Activated T-helper 1 cell treated with anti-CD3 and anti-CD28 coated beads, Interleukin-12 subunit alpha, Interleukin-12 subunit beta, Interleukin-2, Interleukin-4 antibody, amounts not matched to agents 30 ng/mL and 10 ng/mL and 1 ng/mL, durations not matched to agents 14 hours and 24 hours and 36 hours (primary cell): ENCODE data around the gene PCIF1. TPM values are rescaled to one million over a fixed set of nuclear protein-coding genes. Genes with fewer than 3 reads are reported as not detected.

ENCODE experiments used
- DNase-seq: peaks from one replicate; pipeline ENCODE4 v3.0.0; 2021; ENCODE audit warnings: low spot score
- H3K27ac Mint-ChIP-seq: one replicate; pipeline ENCODE4 v1.8.0; 2021; ENCODE audit warnings: mild to moderate bottlenecking, mixed read lengths
- H3K27me3 Mint-ChIP-seq: one replicate; pipeline ENCODE4 v1.8.0; 2022; ENCODE audit warnings: mild to moderate bottlenecking, moderate library complexity, mixed read lengths; ENCODE audit not compliant: insufficient read depth
- H3K36me3 Mint-ChIP-seq: one replicate; pipeline ENCODE4 v1.8.0; 2021; ENCODE audit warnings: low read depth, mixed read lengths
- H3K4me1 Mint-ChIP-seq: one replicate; pipeline ENCODE4 v1.8.0; 2021; ENCODE audit warnings: low read depth, mixed read lengths
- H3K4me3 Mint-ChIP-seq: one replicate; pipeline ENCODE4 v1.8.0; 2021; ENCODE audit warnings: mild to moderate bottlenecking, moderate library complexity, mixed read lengths
- H3K9me3 Mint-ChIP-seq: one replicate; pipeline ENCODE4 v1.8.0; 2021; ENCODE audit warnings: mixed read lengths
- intact Hi-C: fragments of 100-400 bp; cut with micrococcal nuclease; formaldehyde crosslinking; loops from one replicate; pipeline ENCODE4 v1.15.1; 2024
- total RNA-seq: library from RNA; stranded (reverse); gene quantifications from 2 replicates; pipeline ENCODE4 v1.2.3, GENCODE V29; 2022

Gene PCIF1
- total RNA-seq, result 27.9 and 28.5 TPM in 2 replicates

DNA sequence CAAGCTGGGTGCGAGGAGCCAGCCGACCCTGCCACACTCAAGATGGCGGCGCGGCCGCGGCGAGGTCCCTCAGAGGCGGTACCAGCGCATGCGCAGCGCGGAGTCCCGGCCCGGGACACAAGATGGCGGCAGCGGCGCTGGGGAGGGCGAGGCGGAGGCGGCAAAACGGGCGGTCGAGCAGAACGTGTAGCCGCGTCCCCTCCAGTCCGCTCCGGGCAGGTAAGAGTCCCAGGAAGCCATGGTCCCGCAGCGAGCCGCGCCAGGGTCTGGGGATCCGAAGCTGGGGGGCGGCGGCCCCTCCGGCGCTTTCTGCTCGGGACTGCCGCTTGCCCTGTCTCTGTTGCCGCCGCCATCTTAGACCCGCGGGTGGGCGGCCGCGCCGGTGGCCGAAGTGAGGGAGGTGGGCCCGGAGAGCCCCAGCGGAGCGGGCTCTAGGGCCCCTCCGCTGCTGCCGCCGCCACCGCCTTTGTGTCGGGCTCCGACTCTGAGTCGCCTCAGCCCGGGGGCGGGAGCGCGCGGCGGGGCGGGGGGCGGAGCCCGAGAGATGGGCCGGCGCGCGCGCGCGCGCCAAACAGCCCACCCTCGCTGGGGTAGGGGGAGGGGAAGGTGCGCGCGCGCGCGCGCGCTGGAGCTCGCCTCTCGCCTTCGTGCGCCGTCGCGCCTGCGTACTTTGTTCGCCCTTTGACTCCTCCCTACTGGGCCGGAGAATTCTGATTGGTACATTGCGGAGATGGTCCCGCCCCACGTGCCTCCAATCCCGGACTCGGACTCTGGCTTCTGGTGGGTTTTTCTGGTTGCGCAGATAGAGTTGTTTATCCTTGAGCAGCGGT lies at the start of gene PCIF1:
Gene PCIF1 (plus strand): TSS at position 98 of the 830 bp plus-strand sequence. CDS start 4,317 bp downstream, outside the sequence.
- Mint-ChIP-seq H3K4me1 (peaks cover 23% of the 10 kb centered on the region), H3K27me3 (no peaks in the 10 kb centered on the region), H3K9me3 (no peaks in the 10 kb centered on the region), H3K4me3 (peak within 1 kb of the TSS; percentile 99), H3K36me3 (peaks cover 24% of the 10 kb centered on the region), H3K27ac (peak within 1 kb of the TSS; percentile 98)
- peak; percentile 96 for DNase-seq
- intact Hi-C loops, result loop anchor here (1.0 to 10.0 kb wide), 10 partner anchors 24 to 970 kb away; partner anchors contain the start of genes ACOT8, CTSA, DNTTIP1 and ELMO2

DNA sequence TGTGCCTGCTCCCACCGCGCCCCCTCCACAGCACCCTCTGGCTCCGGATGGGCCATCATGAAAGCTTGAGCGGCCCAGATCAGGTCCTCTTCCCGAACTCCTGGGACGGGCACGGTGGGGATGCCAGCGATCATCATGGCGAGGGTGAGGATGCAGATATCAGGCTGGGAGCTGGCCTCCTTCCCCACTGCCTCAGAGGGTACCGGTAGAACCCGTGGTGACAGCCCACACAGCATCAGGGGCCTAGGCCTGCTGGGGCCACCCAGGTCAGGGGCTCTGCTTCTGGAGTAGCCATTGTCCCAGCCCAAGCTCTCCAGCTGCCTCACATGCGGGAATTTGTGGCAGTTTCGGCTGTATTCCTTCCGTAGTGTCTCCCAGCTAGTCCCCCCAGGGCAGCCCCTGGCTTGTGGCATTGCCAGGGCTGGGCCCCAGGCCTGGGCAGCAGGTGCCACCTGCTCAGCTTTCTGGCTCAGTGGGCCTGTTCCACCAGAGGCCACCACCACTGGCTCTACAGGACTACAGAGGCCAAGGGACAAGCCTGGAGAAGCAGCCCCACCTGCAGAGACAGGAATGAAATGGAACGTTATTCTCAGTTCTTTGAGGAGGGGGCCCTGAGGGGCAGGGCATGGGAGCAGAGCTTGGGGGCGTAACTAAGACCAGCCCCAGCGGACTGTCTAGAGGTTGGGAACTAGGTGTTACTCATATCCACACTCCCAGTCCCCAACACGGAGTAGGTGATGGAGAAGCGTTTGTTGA lies 47.7 kb upstream of the PCIF1 start:
- Mint-ChIP-seq H3K4me3 (no peak overlapping the region), H3K9me3 (no peaks in the 10 kb centered on the region), H3K27ac (no peak overlapping the region), H3K4me1 (peaks cover 37% of the 10 kb centered on the region), H3K27me3 (peaks cover 4% of the 10 kb centered on the region), H3K36me3 (peaks cover 16% of the 10 kb centered on the region)
- no peak for DNase-seq
- intact Hi-C loops, result no loop called here

DNA sequence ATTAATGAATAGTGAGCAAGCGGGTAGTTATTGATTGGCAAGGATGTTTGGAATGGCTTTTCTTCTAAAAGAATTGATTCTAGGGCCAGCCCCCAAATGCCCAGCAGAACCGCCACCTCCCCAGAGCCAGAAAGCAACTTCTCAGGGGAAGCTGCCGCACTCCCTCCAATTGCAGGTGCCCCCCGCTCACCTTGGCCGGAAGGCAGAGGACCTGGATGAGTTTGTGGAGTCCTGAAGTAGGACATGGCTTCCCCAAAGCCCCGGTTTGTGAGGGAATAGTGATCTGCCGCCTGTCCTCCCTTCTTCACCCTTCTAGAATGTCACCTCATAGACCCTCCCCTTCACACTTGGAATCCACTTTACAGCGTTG lies 47.2 kb upstream of the PCIF1 start, which contains the start of gene SPATA25:
Gene SPATA25 (minus strand): TSS at position 277 of the 370 bp plus-strand sequence. CDS start 32 bp downstream, at position 245.
- Mint-ChIP-seq H3K4me3 (no peak within 1 kb of the TSS), H3K27ac (no peak within 1 kb of the TSS), H3K9me3 (no peaks in the 10 kb centered on the region), H3K4me1 (peaks cover 36% of the 10 kb centered on the region), H3K27me3 (peaks cover 1% of the 10 kb centered on the region), H3K36me3 (peaks cover 14% of the 10 kb centered on the region)
- DNase-seq, result no peak
- intact Hi-C loops, result no loop called here

DNA sequence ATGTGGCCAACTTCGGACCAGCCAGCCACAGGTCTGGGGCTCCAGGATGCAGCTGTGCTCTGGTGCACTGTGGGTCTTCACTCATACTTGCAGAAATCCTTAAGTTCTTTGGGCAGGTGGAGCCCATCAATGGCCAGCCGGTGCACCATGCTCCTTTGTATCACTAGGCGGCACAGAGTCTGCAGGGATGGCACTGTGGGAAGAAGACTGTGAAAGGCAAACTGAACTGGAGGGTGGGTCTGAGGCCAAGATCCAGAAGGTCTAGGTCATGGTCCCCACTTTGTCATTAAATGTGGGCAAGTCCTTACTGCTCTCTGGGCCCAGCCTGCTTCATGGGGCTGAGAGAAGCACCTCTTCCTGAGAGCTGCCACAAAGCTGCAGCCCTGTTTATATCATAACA lies 45.8 kb upstream of the PCIF1 start:
- H3K4me3 Mint-ChIP-seq, result peak overlapping the region; percentile 47
- H3K27me3 Mint-ChIP-seq, result peaks cover 1% of the 10 kb centered on the region
- intact Hi-C loops, result no loop called here
- H3K4me1 Mint-ChIP-seq, result peaks cover 33% of the 10 kb centered on the region
- H3K36me3 Mint-ChIP-seq, result peaks cover 5% of the 10 kb centered on the region
- no peaks in the 10 kb centered on the region for H3K9me3 Mint-ChIP-seq
- DNase-seq, result no peak
- no peak overlapping the region for H3K27ac Mint-ChIP-seq

DNA sequence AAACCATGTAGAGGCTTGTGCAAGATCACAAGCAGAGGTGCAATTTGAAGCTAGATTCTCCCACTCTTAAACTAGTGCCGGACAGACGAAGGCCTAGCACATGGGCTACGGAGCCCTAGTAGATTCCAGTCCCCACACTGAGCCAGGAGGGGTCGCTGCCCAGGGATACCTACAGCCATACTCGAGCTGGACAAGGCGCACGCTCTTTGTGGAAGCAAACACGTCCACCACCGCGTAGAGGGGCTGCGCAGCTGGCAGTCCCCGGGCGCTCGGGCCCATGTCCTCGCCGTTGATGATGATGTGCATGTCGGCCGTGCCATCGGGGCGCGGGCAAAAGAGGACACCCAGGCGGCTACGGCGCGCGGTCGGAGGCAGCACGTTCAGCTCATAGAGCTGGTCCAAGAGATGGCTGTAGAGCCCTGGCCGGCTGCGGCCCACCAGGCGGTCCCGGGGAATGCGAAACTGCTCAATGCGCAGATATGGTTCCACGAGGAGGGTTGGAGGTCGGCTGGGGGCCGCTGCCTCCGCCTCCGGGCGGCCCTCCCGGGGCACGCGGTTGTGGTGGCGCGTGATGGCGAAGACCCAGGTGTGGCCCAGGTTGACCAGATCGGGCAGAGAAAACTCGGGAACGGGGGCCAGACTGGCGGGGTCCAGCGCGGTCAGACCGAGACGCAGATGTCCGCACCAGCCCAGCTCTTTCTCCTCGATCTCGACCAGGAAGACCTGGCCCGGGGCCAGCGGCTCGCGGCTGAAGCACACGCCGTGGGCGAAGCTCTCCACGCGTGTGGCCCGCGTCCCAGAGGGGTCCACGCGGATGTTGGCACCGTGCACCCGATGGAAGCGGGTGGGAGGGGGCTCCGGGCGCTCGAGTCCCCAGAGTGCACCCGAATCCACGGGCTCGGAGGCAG lies 44.2 kb upstream of the PCIF1 start:
- peak overlapping the region; percentile 91 for H3K4me3 Mint-ChIP-seq
- no peaks in the 10 kb centered on the region for H3K9me3 Mint-ChIP-seq
- peak overlapping the region; percentile 40 for H3K27ac Mint-ChIP-seq
- peak; percentile 17 for DNase-seq
- peaks cover 1% of the 10 kb centered on the region for H3K27me3 Mint-ChIP-seq
- H3K4me1 Mint-ChIP-seq, result peaks cover 20% of the 10 kb centered on the region
- H3K36me3 Mint-ChIP-seq, result peaks cover 3% of the 10 kb centered on the region
- intact Hi-C loops, result loop anchor here (2.0 kb wide), 3 partner anchors 66 to 92 kb away; no protein-coding TSS in a partner anchor

DNA sequence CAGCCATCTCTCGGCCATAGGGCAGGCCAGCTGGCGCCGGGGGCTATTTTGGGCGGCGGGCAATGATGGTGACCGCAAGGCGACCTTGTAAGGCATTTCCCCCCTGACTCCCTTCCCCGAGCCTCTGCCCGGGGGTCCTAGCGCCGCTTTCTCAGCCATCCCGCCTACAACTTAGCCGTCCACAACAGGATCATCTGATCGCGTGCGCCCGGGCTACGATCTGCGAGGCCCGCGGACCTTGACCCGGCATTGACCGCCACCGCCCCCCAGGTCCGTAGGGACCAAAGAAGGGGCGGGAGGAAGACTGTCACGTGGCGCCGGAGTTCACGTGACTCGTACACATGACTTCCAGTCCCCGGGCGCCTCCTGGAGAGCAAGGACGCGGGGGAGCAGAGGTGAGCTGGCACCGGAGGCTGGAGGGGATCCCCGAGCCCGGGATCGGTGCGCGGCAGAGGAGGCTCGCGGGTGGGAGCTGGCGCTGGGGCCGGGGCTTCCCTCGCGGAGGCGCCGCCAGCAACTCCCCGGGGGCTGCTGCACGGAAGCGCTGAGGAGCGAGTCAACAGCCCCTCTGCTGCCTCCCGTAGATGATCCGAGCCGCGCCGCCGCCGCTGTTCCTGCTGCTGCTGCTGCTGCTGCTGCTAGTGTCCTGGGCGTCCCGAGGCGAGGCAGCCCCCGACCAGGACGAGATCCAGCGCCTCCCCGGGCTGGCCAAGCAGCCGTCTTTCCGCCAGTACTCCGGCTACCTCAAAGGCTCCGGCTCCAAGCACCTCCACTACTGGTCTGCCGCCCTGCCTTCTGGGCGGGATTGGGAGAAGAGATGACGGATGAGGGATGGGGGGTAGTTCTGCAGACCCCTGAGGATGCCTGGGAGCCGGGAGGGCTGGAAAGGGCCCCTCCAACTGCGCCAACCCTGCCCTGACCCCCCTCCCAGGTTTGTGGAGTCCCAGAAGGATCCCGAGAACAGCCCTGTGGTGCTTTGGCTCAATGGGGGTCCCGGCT lies 43.2 kb upstream of the PCIF1 start, which contains the start of the genes CTSA and NEURL2:
Gene CTSA (plus strand): TSS at position 351 of the 999 bp plus-strand sequence. CDS start 234 bp downstream, at position 585.
Gene NEURL2 (minus strand): TSS at position 224 of the 999 bp plus-strand sequence. CDS start 217 bp downstream, at position 7.
- Mint-ChIP-seq H3K27ac (peak within 1 kb of the TSS; percentile 85), H3K4me3 (peak within 1 kb of the TSS; percentile 91), H3K27me3 (peaks cover 1% of the 10 kb centered on the region), H3K9me3 (no peaks in the 10 kb centered on the region), H3K4me1 (peaks cover 14% of the 10 kb centered on the region), H3K36me3 (peaks cover 3% of the 10 kb centered on the region)
- peak; percentile 80 for DNase-seq
- intact Hi-C loops, result loop anchor here (1.0 to 2.0 kb wide), 8 partner anchors 10 to 92 kb away; partner anchors contain the start of genes ACOT8, UBE2C, ZSWIM1 and ZSWIM3

DNA sequence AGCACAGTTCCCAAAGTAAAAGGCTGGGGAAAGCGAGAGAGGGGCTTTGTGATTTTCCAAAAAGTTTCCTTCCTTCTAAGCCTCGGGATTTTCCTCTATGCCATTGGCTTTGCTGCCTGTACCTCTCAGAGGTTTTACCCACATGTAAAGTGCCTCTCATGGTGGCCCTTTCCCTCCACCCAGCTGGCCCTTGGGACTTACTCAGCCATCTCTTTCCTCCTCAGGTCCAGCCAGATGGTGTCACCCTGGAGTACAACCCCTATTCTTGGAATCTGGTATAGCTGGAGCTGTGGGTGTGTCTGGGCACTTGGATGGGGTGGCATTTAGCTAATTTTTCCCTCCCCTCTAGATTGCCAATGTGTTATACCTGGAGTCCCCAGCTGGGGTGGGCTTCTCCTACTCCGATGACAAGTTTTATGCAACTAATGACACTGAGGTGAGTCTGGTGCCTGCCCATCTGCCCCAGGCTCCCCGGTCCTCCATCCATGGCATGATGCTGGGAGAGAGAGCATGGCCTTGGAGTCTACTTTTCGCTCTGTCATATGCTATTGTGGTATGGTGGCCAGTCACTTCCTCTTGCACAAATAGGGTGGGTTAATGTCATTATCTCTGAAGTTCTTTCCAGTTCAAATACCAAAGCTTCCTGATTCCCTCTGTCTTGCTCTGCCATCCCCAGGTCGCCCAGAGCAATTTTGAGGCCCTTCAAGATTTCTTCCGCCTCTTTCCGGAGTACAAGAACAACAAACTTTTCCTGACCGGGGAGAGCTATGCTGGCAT lies 42.2 kb upstream of the PCIF1 start:
- Mint-ChIP-seq H3K27ac (peak overlapping the region; percentile 68), H3K9me3 (no peaks in the 10 kb centered on the region), H3K4me3 (peak overlapping the region; percentile 91), H3K27me3 (peaks cover 1% of the 10 kb centered on the region), H3K4me1 (peaks cover 13% of the 10 kb centered on the region), H3K36me3 (peaks cover 3% of the 10 kb centered on the region)
- DNase-seq, result no peak
- intact Hi-C loops, result no loop called here

DNA sequence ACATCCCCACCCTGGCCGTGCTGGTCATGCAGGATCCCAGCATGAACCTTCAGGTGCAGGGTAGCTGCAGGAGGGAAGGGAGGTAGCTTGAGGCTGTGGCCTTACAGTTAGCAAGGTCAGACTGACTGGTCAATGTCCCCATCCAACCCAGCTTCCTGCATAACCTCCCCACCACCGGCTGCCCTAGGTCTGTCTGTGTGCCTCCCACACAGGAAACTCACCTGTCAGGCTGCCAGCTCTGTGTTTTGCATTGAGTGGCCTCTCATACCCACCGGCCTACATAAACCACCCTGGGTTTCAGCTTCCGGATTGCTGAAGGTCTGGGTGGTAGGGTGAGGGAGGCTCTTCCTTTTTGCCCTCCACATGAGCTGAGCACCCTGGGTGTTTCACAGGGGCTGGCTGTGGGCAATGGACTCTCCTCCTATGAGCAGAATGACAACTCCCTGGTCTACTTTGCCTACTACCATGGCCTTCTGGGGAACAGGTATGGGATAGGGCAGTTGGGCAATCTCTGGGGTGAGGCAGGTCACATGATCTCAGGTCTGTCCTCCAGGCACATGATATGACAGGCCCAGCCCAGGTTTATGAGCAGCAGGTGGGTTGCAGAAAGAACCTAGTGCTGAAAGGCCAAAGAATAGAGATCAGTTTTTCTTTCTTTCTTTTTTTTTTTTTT lies 41.5 kb upstream of the PCIF1 start:
- H3K27me3 Mint-ChIP-seq, result peaks cover 1% of the 10 kb centered on the region
- peaks cover 13% of the 10 kb centered on the region for H3K4me1 Mint-ChIP-seq
- no peak for DNase-seq
- H3K9me3 Mint-ChIP-seq, result no peaks in the 10 kb centered on the region
- peak overlapping the region; percentile 68 for H3K27ac Mint-ChIP-seq
- intact Hi-C loops, result no loop called here
- peaks cover 3% of the 10 kb centered on the region for H3K36me3 Mint-ChIP-seq
- peak overlapping the region; percentile 91 for H3K4me3 Mint-ChIP-seq

DNA sequence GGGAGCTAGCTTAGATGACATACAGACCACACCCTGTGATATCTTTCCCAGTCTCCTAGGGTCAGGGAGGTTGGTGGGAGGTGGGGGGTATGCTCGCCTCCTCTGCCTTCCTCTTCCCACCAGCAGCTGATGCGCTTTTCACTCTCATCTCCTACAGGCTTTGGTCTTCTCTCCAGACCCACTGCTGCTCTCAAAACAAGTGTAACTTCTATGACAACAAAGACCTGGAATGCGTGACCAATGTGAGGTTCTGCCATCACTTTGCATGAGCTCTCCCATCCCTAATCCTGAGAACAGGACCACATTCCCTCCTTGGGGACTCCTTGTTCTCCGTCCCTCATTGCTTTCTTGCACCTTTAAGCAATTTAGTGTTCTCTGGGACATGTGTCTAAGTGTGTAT lies 40.7 kb upstream of the PCIF1 start:
- intact Hi-C loops, result no loop called here
- H3K27ac Mint-ChIP-seq, result no peak overlapping the region

DNA sequence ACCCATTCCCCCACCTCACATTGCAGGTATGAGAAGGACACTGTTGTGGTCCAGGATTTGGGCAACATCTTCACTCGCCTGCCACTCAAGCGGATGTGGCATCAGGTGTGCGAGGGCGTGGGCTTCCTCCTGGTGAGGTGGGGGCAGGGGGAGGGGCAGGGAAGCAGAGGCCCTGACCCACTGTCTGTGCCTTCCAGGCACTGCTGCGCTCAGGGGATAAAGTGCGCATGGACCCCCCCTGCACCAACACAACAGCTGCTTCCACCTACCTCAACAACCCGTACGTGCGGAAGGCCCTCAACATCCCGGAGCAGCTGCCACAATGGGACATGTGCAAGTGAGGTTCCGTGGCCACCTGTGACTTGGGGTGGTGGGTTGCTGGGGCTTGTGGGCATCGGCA lies 39.7 kb upstream of the PCIF1 start:
- H3K4me3 Mint-ChIP-seq, result no peak overlapping the region
- intact Hi-C loops, result no loop called here
- peaks cover 3% of the 10 kb centered on the region for H3K36me3 Mint-ChIP-seq
- H3K27ac Mint-ChIP-seq, result no peak overlapping the region
- peaks cover 13% of the 10 kb centered on the region for H3K4me1 Mint-ChIP-seq
- no peaks in the 10 kb centered on the region for H3K9me3 Mint-ChIP-seq
- H3K27me3 Mint-ChIP-seq, result peaks cover 1% of the 10 kb centered on the region
- DNase-seq, result no peak

More for the DNA sequence above, 40.7 kb upstream of the PCIF1 start:
- no peak for DNase-seq
- H3K27me3 Mint-ChIP-seq, result peaks cover 1% of the 10 kb centered on the region
- H3K9me3 Mint-ChIP-seq, result no peaks in the 10 kb centered on the region
- peak overlapping the region; percentile 8 for H3K4me3 Mint-ChIP-seq
- peaks cover 3% of the 10 kb centered on the region for H3K36me3 Mint-ChIP-seq
- peaks cover 13% of the 10 kb centered on the region for H3K4me1 Mint-ChIP-seq
